Thoracic aorta endothelial cell (primary cell): ENCODE measurements around the gene SLC27A1. TPM values are rescaled to one million over a fixed set of nuclear protein-coding genes. Genes with fewer than 3 reads are reported as not detected.

Source experiments
- total RNA-seq: library from RNA; depleted of rRNA; stranded (reverse); fragments of >200 nt; gene quantifications from 2 replicates; pipeline ENCODE4 v1.2.3, GENCODE V29; 2012

The SLC27A1 gene
- total RNA-seq: 9.3 TPM in 2 replicates

DNA sequence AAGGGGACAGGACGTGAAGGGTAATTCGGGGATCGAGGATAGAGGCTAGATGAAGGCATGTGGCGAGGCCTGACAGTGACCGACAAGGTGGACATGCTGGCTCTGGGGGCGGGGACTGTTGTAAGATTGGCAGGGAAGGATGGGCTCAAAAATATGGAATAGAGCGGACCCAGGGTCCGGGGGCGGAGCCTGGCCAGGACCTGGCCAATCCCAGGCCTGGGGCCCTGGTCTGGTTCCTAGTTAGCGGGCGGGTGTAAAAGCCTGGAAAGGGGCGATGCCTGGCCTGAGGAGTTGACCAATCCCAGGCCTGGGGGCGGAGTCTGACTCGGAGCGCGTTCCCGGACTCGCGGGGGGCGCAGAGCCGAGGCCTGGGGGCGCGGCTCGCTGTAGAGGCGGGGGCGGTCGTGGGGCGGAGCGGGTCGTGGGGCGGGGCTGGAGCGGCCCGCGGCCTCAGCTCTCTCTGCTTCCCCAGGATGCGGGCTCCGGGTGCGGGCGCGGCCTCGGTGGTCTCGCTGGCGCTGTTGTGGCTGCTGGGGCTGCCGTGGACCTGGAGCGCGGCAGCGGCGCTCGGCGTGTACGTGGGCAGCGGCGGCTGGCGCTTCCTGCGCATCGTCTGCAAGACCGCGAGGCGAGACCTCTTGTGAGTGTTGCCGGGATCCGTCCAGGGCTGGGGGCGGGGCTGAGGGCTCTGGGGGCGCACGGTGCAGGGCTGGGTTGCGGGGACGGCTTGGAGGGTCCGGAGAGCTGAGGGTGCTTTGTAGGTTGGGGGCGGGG, at the start of gene SLC27A1:
Gene SLC27A1, plus strand, starts transcription at position 457 of the 774 bp plus-strand sequence. Its CDS starts 17 bp downstream, at position 474.

DNA sequence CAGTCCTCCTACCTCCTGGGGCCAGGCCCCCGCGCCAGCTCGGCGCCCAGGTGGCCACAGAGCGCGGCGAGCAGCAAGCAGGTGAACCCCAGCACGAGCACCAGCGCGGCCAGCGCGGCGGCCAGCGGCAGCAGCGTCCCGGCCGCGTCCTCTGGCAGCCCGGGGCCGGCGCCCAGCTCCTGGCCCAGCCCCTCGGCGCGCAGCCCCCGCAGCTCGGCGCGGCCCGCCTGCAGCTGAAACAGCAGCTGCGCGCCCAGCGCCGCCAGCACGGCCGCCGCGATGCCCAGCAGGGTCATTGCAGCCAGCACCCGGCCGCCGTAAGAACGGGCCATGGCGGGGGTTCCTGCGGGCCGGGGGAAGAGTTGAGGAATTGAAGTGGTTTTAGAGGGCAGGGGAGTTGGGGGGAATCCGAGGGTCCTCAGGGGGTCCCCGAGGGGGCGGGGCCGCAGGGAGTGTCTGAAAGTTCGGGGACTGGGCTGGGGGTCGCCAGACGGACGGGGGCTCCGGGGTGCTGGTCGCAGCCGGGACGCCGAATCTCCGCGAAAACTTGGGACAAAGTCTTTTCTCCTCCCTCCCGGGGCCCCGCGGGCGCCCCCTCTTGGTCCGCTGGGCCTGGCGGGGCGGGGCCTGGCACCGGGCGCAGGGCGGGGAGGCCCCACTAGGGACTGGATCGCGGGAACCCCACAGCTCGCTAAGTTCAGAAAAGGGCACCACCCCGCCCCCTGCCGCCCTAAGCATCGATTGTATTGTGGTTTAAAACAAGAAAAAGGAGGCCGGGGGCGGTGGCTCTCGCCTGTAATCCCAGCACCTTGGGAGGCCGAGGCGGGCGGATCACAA, 22.0 kb upstream of the SLC27A1 start, which contains the start of gene TMEM221:
Gene TMEM221, minus strand, starts transcription at position 538 of the 837 bp plus-strand sequence. Its CDS starts 206 bp downstream, at position 332.

DNA sequence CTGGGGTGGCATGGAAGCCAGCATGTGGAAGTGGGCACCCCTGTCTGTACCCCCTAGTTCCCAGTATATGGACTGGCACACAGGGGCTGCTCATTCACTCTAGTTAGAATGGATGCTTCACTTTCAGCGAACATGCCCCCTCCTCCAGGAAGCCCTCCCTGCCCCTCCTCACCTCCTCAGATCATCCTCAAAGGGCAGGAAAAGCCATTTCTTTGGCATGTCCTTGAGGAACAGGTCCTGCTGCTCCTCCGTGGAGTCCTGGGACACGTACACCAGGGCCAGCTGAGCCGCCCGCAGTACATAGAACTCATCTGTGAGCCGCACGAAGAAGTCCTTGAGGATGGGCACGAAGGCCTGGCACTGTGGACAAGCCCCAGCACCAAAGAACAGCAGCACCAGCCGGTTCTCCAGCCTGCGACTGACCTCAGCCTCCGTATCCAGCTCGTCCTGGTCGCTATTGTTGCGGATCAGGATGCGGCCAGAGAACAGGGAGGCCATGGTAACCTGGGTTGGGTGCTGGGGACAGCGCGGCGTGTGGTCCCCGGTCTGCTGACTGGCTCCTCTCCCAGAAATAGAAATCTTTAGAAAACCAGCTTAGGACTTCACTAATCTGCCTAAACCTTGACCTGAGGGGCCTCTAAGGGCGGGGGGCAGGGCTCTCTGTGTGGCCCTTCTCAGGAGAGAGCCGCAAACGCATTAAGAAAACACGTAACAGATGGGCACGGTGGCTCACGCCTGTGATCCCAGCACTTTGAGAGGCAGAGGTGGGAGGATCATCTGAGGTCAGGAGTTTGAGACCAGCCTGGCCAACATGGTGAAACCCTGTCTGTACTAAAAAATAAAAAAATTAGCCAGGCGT, 9.7 kb upstream of the SLC27A1 start, which contains the start of gene NXNL1:
Gene NXNL1, minus strand, starts transcription at position 555 of the 859 bp plus-strand sequence. Its CDS starts 57 bp downstream, at position 498.

DNA sequence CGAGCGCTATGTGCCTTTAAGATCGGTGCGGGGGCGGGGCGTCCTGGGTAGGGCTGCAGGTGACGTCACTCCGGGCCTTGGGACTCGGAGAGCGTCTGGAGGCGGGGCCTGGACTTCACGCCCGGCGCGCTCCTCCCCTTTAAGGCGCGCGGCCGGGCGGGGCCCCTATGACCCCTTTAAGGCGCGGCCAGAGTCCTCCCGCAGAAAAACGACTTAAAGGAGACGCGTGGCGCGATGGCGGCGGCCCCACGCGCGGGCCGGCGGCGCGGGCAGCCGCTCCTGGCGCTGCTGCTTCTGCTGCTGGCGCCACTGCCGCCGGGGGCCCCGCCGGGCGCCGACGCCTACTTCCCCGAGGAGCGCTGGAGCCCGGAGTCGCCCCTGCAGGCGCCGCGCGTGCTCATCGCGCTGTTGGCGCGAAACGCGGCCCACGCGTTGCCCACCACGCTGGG, 85.2 kb downstream of the SLC27A1 start, which contains the start of gene COLGALT1:
Gene COLGALT1, plus strand, starts transcription at position 170 of the 449 bp plus-strand sequence. Its CDS starts 65 bp downstream, at position 235.

Other genes with a start within 250 kb of the SLC27A1 start
- gene OCEL1, start 244.3 kb upstream of the SLC27A1 start, total RNA-seq: 5.5 and 5.9 TPM in 2 replicates
- 20.1 and 36.8 TPM in 2 replicates for gene NR2F6, start 224.6 kb upstream of the SLC27A1 start, total RNA-seq
- gene USHBP1, start 205.8 kb upstream of the SLC27A1 start, total RNA-seq: 7.0 and 15.1 TPM in 2 replicates
- gene BABAM1, start 203.1 kb upstream of the SLC27A1 start, total RNA-seq: 89.1 and 89.2 TPM in 2 replicates
- 1.5 and 1.6 TPM in 2 replicates for gene ANKLE1, start 188.6 kb upstream of the SLC27A1 start, total RNA-seq
- 6.3 and 9.0 TPM in 2 replicates for gene ABHD8, start 167.1 kb upstream of the SLC27A1 start, total RNA-seq
- 40.0 and 48.0 TPM in 2 replicates for gene MRPL34, start 164.7 kb upstream of the SLC27A1 start, total RNA-seq
- 26.6 and 27.0 TPM in 2 replicates for gene DDA1, start 161.0 kb upstream of the SLC27A1 start, total RNA-seq
- gene ANO8, start 135.7 kb upstream of the SLC27A1 start, total RNA-seq: 3.2 and 4.3 TPM in 2 replicates
- 13.0 and 20.0 TPM in 2 replicates for gene GTPBP3, start 133.0 kb upstream of the SLC27A1 start, total RNA-seq
- 2.5 and 3.6 TPM in 2 replicates for gene PLVAP, start 93.2 kb upstream of the SLC27A1 start, total RNA-seq
- 0.13 and 0.50 TPM in 2 replicates for gene CCDC194, start 76.3 kb upstream of the SLC27A1 start, total RNA-seq
- 35.6 and 46.1 TPM in 2 replicates for gene BST2, start 64.9 kb upstream of the SLC27A1 start, total RNA-seq
- 29.5 and 40.0 TPM in 2 replicates for gene MVB12A, start 50.5 kb upstream of the SLC27A1 start, total RNA-seq
- not detected in 2 replicates for gene TMEM221, start 21.9 kb upstream of the SLC27A1 start, total RNA-seq
- not detected in 2 replicates for gene NXNL1, start 9.6 kb upstream of the SLC27A1 start, total RNA-seq
- gene PGLS, start 41.1 kb downstream of the SLC27A1 start, total RNA-seq: 45.3 and 53.1 TPM in 2 replicates
- 70.7 and 83.5 TPM in 2 replicates for gene COLGALT1, start 85.1 kb downstream of the SLC27A1 start, total RNA-seq
- gene UNC13A, start 217.8 kb downstream of the SLC27A1 start, total RNA-seq: under 0.01 TPM in 2 replicates
- 38.8 and 44.8 TPM in 2 replicates for gene MAP1S, start 249.0 kb downstream of the SLC27A1 start, total RNA-seq